GM18508 (cell line): ENCODE measurements around the gene F2R.
"Not testable (repeated sequence)": the region's sequence is repeated elsewhere in the genome, so short reads cannot be mapped to it uniquely, and the experiment has no call there.

Experiments used
- ATAC-seq: cut with Tn5 transposase; IDR thresholded peaks from one replicate; pipeline ENCODE4 v1.9.1; 2021; ENCODE audit warnings: moderate number of reproducible peaks; ENCODE audit not compliant: insufficient read depth, unreplicated experiment

The F2R gene

GRCh38 chr5:76747706-76748105, 31.8 kb downstream of the F2R start:
- no peak for ATAC-seq

- ATAC-seq: no peak
Measured at GRCh38 chr5:76751291-76751690, 35.4 kb downstream of the F2R start.

GRCh38 chr5:76754668-76755078, 38.7 kb downstream of the F2R start:
- ATAC-seq: no peak

GRCh38 chr5:76755779-76756637, 40.1 kb downstream of the F2R start:
- no peak for ATAC-seq

GRCh38 chr5:76757049-76757448, 41.1 kb downstream of the F2R start:
- ATAC-seq: no peak

- not testable (repeated sequence) for ATAC-seq
Measured at GRCh38 chr5:76761118-76761517, 45.2 kb downstream of the F2R start.

GRCh38 chr5:76762484-76762883, 46.6 kb downstream of the F2R start:
- no peak for ATAC-seq

GRCh38 chr5:76763136-76763535, 47.2 kb downstream of the F2R start:
- ATAC-seq: no peak

GRCh38 chr5:76764374-76764773, 48.4 kb downstream of the F2R start:
- no peak for ATAC-seq

- no peak for ATAC-seq
Measured at GRCh38 chr5:76765249-76765648, 49.3 kb downstream of the F2R start.

GRCh38 chr5:76766746-76767145, 50.8 kb downstream of the F2R start:
- no peak for ATAC-seq

- not testable (repeated sequence) for ATAC-seq
Measured at GRCh38 chr5:76771041-76771440, 55.1 kb downstream of the F2R start.

GRCh38 chr5:76771705-76772405, 55.9 kb downstream of the F2R start:
- ATAC-seq: no peak

- ATAC-seq: no peak
Measured at GRCh38 chr5:76775921-76776320, 60.0 kb downstream of the F2R start.

GRCh38 chr5:76776391-76776790, 60.5 kb downstream of the F2R start:
- no peak for ATAC-seq

- not testable (repeated sequence) for ATAC-seq
Measured at GRCh38 chr5:76780616-76781015, 64.7 kb downstream of the F2R start.

- ATAC-seq: no peak
Measured at GRCh38 chr5:76781775-76782174, 65.8 kb downstream of the F2R start.

GRCh38 chr5:76782444-76782843, 66.5 kb downstream of the F2R start:
- ATAC-seq: no peak
